ENCODE data around the gene PDE4C. TPM values are rescaled to one million over a fixed set of nuclear protein-coding genes. Genes with fewer than 3 reads are reported as not detected.

Gene PDE4C
- total and polyA plus RNA-seq, 9 of the 15 experiments (the other 6 are each of a cell fraction or from before 2014, with no cell fraction given): 0.04 to 0.91 (median 0.20) TPM; not detected in 1

DNA sequence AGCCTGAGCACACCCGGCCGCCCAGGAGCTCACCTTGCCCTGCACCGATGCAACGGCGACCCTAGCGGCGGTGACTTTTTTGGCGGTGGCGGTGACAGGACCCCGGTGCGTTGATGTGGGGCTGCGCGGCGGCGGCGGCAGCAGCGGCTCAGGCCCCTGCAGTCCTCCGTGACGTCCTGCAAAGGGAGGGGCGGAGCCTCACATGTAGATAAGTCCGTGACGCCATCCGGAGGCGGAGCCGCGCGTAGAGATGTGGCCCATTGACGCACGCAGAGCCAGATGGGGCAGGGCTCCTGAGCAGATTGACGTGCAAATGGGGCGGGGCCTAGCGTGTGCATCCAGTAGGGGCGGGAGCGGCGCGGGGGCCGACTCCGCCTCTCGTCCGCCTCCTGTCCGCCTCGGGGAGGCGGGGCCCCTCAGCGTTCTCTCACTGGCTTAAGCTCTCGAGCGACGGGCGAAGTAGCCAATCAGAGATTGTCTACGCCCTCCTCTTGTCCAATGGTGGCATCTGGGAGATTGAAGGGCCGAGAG, 22.3 kb downstream of the PDE4C start, which contains the start of gene RAB3A (continued):
- no peak for TF ChIP-seq ZNF764 (CRISPR knock-in tag; IDR thresholded peaks at IDR 0.05; ENCODE audit: low read depth)
- peak; percentile 57 for TF ChIP-seq EGR1 (conservative IDR thresholded peaks at IDR 0.05)
- TF ChIP-seq NRF1 (conservative IDR thresholded peaks at IDR 0.05 in 1 of 2, IDR thresholded peaks at IDR 0.05 in 1 of 2): peak; percentile 90 to 92
- peak; percentile 50; the same call in 1 of the 2 replicates for TF ChIP-seq PHF8 (IDR thresholded peaks at IDR 0.05; ENCODE audit: borderline replicate concordance, low read length)

- DNase-seq (ENCODE audit: extremely low read depth in 1 of 4, low spot score in 3 of 4) (peak in 3 of 4 experiments; percentile 46 to 52 (median 47)), ATAC-seq (peak; percentile 4), FAIRE-seq (no peak)
- intact Hi-C loops (cut with micrococcal nuclease) (loop anchor here (5.0 kb wide), 1 partner anchor 214 kb away; the partner anchor contains the start of gene SSBP4), in situ Hi-C loops (cut with MboI) (no loop called here)
- peaks cover 14 to 45% of the 10 kb centered on the region in 2 experiments; a peak in 4 of 5 replicates for H3K4me1 ChIP-seq (replicated peaks in 1 of 2; ENCODE audit: control insufficient read depth in 2 of 2, insufficient read depth in 2 of 2, low read length in 2 of 2)
- no peaks in the 10 kb centered on the region; the same call in 1 of the 2 replicates for H4K20me1 ChIP-seq (replicated peaks; ENCODE audit: control insufficient read depth, insufficient read depth, low read length)
- no peaks in the 10 kb centered on the region for H3K27me3 ChIP-seq (ENCODE audit: control insufficient read depth in 2 of 2, insufficient read depth in 2 of 2, low read length in 2 of 2)
- ChIA-PET POLR2A (interaction anchor here (0.5 to 3.5 kb wide), 7 partner anchors 21 to 185 kb away, joined by 3 to 28 read pairs (median 6); partner anchors contain the start of genes IFI30, IQCN and JUND), CTCF (ENCODE audit: low intra/inter-chr PET ratio) (interaction anchor here (0.6 kb wide), 2 partner anchors 48 to 125 kb away, joined by 3 to 4 read pairs; no protein-coding TSS in a partner anchor)
- peak overlapping the region; percentile 31 to 91 for H3K9ac ChIP-seq (ENCODE audit: insufficient read depth in 1 of 2, low read depth in 2 of 2, low read length in 2 of 2)
- BruUV-seq (replicated peaks): TSS peak; percentile 51
- H3K79me2 ChIP-seq (ENCODE audit: control insufficient read depth, insufficient read depth, low read length): peaks cover 25% of the 10 kb centered on the region
- H3K9me1 ChIP-seq (ENCODE audit: control insufficient read depth, insufficient read depth, low read length): no peaks in the 10 kb centered on the region
- H3K9me3 ChIP-seq (replicated peaks; ENCODE audit: control insufficient read depth, insufficient read depth, low read depth, low read length): no peaks in the 10 kb centered on the region
- peak overlapping the region; percentile 97 for H3K4me2 ChIP-seq (ENCODE audit: insufficient read depth, low read length)
- H3K4me3 ChIP-seq: peak overlapping the region; percentile 64
- H3K36me3 ChIP-seq (ENCODE audit: control insufficient read depth, insufficient read depth, low read length): peaks cover 32% of the 10 kb centered on the region; the same call in 1 of the 3 replicates
- H3K27ac ChIP-seq (ENCODE audit: extremely low read depth, low read depth, low read length): peak overlapping the region; percentile 55; the same call in 2 of the 3 replicates
- WGBS (ENCODE audit: insufficient coverage, low coverage, missing lambda C conversion rate): 1% methylated on average over 38 of the region's 38 CpGs
- peak overlapping the region; percentile 94 for H2AFZ ChIP-seq (ENCODE audit: low read depth, low read length)
- TF ChIP-seq NCOA6 (IDR thresholded peaks at IDR 0.05) (no peak), GATAD2A (IDR thresholded peaks at IDR 0.05) (peak; percentile 61; the same call in 1 of the 2 replicates), ZBTB8A (IDR thresholded peaks at IDR 0.05; ENCODE audit: partially characterized antibody) (no peak), NR4A1 (CRISPR knock-in tag; IDR thresholded peaks at IDR 0.05) (0 out of 2 replicates have a peak, but pooled peaks have one; percentile 23), NR4A1 (tag; IDR thresholded peaks at IDR 0.05) (no peak), BRCA1 (IDR thresholded peaks at IDR 0.05) (no peak), BRCA1 (CRISPR knock-in tag; IDR thresholded peaks at IDR 0.05) (0 out of 2 replicates have a peak, but pooled peaks have one; percentile 28), U2AF1 (optimal IDR thresholded peaks at IDR 0.05; ENCODE audit: low read depth, low read length) (peak; percentile 13), ETS2 (tag; IDR thresholded peaks at IDR 0.05; ENCODE audit: borderline replicate concordance, poor library complexity, severe bottlenecking) (no peak), POLR2G (IDR thresholded peaks at IDR 0.05; ENCODE audit: low read depth, low read length) (no peak), CBFA2T3 (IDR thresholded peaks at IDR 0.05) (0 out of 2 replicates have a peak, but pooled peaks have one; percentile 3), KDM1A (IDR thresholded peaks at IDR 0.05) (peak in 1 of 2 experiments; percentile 98; a peak in 2 of 4 replicates)
- TF ChIP-seq, protein P1, sequence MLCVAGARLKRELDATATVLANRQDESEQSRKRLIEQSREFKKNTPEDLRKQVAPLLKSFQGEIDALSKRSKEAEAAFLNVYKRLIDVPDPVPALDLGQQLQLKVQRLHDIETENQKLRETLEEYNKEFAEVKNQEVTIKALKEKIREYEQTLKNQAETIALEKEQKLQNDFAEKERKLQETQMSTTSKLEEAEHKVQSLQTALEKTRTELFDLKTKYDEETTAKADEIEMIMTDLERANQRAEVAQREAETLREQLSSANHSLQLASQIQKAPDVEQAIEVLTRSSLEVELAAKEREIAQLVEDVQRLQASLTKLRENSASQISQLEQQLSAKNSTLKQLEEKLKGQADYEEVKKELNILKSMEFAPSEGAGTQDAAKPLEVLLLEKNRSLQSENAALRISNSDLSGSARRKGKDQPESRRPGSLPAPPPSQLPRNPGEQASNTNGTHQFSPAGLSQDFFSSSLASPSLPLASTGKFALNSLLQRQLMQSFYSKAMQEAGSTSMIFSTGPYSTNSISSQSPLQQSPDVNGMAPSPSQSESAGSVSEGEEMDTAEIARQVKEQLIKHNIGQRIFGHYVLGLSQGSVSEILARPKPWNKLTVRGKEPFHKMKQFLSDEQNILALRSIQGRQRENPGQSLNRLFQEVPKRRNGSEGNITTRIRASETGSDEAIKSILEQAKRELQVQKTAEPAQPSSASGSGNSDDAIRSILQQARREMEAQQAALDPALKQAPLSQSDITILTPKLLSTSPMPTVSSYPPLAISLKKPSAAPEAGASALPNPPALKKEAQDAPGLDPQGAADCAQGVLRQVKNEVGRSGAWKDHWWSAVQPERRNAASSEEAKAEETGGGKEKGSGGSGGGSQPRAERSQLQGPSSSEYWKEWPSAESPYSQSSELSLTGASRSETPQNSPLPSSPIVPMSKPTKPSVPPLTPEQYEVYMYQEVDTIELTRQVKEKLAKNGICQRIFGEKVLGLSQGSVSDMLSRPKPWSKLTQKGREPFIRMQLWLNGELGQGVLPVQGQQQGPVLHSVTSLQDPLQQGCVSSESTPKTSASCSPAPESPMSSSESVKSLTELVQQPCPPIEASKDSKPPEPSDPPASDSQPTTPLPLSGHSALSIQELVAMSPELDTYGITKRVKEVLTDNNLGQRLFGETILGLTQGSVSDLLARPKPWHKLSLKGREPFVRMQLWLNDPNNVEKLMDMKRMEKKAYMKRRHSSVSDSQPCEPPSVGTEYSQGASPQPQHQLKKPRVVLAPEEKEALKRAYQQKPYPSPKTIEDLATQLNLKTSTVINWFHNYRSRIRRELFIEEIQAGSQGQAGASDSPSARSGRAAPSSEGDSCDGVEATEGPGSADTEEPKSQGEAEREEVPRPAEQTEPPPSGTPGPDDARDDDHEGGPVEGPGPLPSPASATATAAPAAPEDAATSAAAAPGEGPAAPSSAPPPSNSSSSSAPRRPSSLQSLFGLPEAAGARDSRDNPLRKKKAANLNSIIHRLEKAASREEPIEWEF (CRISPR knock-in tag; IDR thresholded peaks at IDR 0.05): no peak
Measured at GRCh38 chr19:18203408-18203862, 22.8 kb downstream of the PDE4C start.
